DND-41 (cell line): ENCODE results near the gene GPC3.

ENCODE experiments used
- ATAC-seq: fragments of 200-7000 bp; cut with Tn5 transposase; 3 replicates; pipeline ENCODE4 v1.9.1; 2021; ENCODE audit warnings: low read depth; ENCODE audit not compliant: insufficient read depth
- DNase-seq: peaks from one replicate; pipeline ENCODE4 v3.0.0-alpha.2; 2020
- H2AFZ ChIP-seq: 2 replicates; pipeline ENCODE4 v1.6.0; 2012; ENCODE audit warnings: low read depth, low read length
- H3K27ac ChIP-seq: 2 replicates; pipeline ENCODE4 v1.5.1; 2012; ENCODE audit warnings: low read length, inconsistent platforms
- H3K27me3 ChIP-seq: fragments of 200-600 bp; sonication (generic); 2 replicates; pipeline ENCODE4 v1.6.0; 2012; ENCODE audit warnings: low read length, mild to moderate bottlenecking, inconsistent platforms; ENCODE audit not compliant: insufficient read depth, poor library complexity
- H3K36me3 ChIP-seq: 2 replicates; pipeline ENCODE4 v1.5.1; 2012; ENCODE audit warnings: low read length, inconsistent platforms; ENCODE audit not compliant: insufficient read depth
- H3K4me1 ChIP-seq: 2 replicates; pipeline ENCODE4 v1.5.1; 2012; ENCODE audit warnings: mild to moderate bottlenecking, low read length; ENCODE audit not compliant: insufficient read depth
- H3K4me2 ChIP-seq: 2 replicates; pipeline ENCODE4 v1.6.0; 2012; ENCODE audit warnings: mild to moderate bottlenecking, moderate library complexity, low read length, inconsistent platforms; ENCODE audit not compliant: insufficient read depth
- H3K4me3 ChIP-seq, 2 experiments: fragments of 200-600 bp in 1 of 2; shearing (Covaris generic) in 1 of 2; 2 replicates each; pipeline ENCODE4 v1.5.1; 2012 to 2016; ENCODE audit warnings: inconsistent platforms in 2 of 2, low read length in 2 of 2, mild to moderate bottlenecking in 2 of 2, low read depth in 1 of 2, moderate library complexity in 1 of 2
- H3K79me2 ChIP-seq: 2 replicates; pipeline ENCODE4 v1.6.0; 2012; ENCODE audit warnings: low read length, inconsistent platforms; ENCODE audit not compliant: insufficient read depth
- H3K9ac ChIP-seq: 2 replicates; pipeline ENCODE4 v1.6.0; 2012; ENCODE audit warnings: low read depth, mild to moderate bottlenecking, inconsistent platforms, low read length, moderate library complexity
- H3K9me3 ChIP-seq: 2 replicates; pipeline ENCODE4 v1.5.1; 2012; ENCODE audit warnings: low read length, moderate library complexity, mild to moderate bottlenecking, inconsistent platforms; ENCODE audit not compliant: insufficient read depth, severe bottlenecking
- H4K20me1 ChIP-seq: 2 replicates; pipeline ENCODE4 v1.6.0; 2012; ENCODE audit warnings: low read length; ENCODE audit not compliant: insufficient read depth
- EZH2 ChIP-seq: IDR thresholded peaks from 3 replicates; pipeline ENCODE4 v1.6.1; 2012; ENCODE audit warnings: borderline replicate concordance, low read depth, mild to moderate bottlenecking, moderate library complexity, low read length, inconsistent platforms; ENCODE audit not compliant: severe bottlenecking
- TF ChIP-seq, protein P1 (sequence below): IDR thresholded peaks from 2 replicates; pipeline ENCODE4 v1.5.1; 2012; ENCODE audit warnings: borderline replicate concordance, low read length, moderate library complexity, mild to moderate bottlenecking; ENCODE audit not compliant: poor library complexity, severe bottlenecking; ENCODE audit errors: extremely low read depth

Gene GPC3

DNA sequence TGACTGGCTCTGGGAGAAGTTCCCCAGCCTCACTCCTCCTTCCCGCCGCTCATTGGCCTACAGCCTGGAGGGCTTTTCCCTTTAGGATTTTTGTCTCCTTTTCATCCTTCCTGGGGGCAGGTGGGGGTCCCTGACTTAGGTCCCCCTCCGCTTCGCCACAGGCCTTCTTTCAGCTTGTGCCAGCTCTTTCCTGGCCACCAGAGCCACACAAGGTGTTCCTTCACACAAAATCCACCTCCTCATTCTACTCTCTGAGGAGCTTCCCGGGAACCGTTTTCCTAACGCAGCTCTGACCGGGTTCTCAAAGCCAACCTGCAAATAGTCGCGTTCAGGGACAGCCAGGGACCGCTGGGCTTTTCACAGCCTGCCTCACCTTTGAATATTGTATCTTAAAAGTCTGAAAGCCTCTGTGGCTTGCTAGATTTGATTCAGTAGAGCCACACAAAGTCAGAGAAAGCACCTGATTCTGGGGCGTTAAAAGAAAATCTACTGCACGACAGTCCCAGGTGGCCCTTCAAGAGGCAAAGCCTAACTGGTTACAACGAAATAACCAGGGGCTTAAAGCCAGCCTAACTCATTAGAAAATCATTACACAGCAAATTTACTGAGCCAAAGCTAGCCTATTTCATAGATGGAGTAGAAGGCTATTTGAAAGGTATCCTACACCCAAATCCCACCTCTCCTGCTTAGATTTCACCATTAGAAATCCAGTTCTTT is 731 bp upstream of the GPC3 start:
- Histone ChIP-seq H4K20me1 (no peaks in the 10 kb centered on the region), H3K36me3 (no peaks in the 10 kb centered on the region), H3K79me2 (no peaks in the 10 kb centered on the region), H3K4me1 (peaks cover 18% of the 10 kb centered on the region), H3K27ac (peak overlapping the region; percentile 67), H2AFZ (peak overlapping the region; percentile 78), H3K27me3 (no peaks in the 10 kb centered on the region), H3K4me3 (peak overlapping the region in 1 of 2 experiments; percentile 56; a peak in 3 of 4 replicates), H3K4me2 (peak overlapping the region; percentile 64), H3K9me3 (no peaks in the 10 kb centered on the region), H3K9ac (peak overlapping the region; percentile 47)
- no peak for TF ChIP-seq EZH2
- TF ChIP-seq, protein P1, sequence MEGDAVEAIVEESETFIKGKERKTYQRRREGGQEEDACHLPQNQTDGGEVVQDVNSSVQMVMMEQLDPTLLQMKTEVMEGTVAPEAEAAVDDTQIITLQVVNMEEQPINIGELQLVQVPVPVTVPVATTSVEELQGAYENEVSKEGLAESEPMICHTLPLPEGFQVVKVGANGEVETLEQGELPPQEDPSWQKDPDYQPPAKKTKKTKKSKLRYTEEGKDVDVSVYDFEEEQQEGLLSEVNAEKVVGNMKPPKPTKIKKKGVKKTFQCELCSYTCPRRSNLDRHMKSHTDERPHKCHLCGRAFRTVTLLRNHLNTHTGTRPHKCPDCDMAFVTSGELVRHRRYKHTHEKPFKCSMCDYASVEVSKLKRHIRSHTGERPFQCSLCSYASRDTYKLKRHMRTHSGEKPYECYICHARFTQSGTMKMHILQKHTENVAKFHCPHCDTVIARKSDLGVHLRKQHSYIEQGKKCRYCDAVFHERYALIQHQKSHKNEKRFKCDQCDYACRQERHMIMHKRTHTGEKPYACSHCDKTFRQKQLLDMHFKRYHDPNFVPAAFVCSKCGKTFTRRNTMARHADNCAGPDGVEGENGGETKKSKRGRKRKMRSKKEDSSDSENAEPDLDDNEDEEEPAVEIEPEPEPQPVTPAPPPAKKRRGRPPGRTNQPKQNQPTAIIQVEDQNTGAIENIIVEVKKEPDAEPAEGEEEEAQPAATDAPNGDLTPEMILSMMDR: no peak
- no peak for DNase-seq
- no peak for ATAC-seq

DNA sequence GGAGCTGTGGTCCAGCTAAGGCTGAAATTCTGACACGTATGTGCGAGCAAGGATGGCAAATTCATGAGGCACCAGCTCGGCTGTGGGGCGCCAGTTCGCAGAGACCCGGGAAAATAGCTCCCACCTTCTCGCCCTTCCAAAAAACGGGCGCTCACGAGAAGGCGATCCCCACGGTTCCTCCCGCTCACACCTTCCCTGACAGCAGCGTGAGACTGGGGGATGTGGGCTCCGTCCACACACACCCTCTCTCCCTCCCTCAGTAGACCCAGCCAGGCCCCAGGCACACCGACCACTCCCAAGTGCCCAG is 584 bp downstream of the GPC3 start:
- ATAC-seq: no peak
- peak overlapping the region; percentile 78; the same call in 1 of the 2 replicates for H2AFZ ChIP-seq
- no peaks in the 10 kb centered on the region for H3K36me3 ChIP-seq
- H3K9me3 ChIP-seq: no peaks in the 10 kb centered on the region
- peak overlapping the region; percentile 64 for H3K4me2 ChIP-seq
- no peaks in the 10 kb centered on the region for H3K27me3 ChIP-seq
- H3K4me3 ChIP-seq: peak overlapping the region in 1 of 2 experiments; percentile 56; a peak in 1 of 4 replicates
- TF ChIP-seq EZH2: no peak
- TF ChIP-seq, protein P1: no peak
- peak overlapping the region; percentile 47; the same call in 1 of the 2 replicates for H3K9ac ChIP-seq
- H3K79me2 ChIP-seq: no peaks in the 10 kb centered on the region
- no peak overlapping the region for H3K27ac ChIP-seq
- H3K4me1 ChIP-seq: peaks cover 18% of the 10 kb centered on the region
- H4K20me1 ChIP-seq: no peaks in the 10 kb centered on the region
- DNase-seq: no peak

DNA sequence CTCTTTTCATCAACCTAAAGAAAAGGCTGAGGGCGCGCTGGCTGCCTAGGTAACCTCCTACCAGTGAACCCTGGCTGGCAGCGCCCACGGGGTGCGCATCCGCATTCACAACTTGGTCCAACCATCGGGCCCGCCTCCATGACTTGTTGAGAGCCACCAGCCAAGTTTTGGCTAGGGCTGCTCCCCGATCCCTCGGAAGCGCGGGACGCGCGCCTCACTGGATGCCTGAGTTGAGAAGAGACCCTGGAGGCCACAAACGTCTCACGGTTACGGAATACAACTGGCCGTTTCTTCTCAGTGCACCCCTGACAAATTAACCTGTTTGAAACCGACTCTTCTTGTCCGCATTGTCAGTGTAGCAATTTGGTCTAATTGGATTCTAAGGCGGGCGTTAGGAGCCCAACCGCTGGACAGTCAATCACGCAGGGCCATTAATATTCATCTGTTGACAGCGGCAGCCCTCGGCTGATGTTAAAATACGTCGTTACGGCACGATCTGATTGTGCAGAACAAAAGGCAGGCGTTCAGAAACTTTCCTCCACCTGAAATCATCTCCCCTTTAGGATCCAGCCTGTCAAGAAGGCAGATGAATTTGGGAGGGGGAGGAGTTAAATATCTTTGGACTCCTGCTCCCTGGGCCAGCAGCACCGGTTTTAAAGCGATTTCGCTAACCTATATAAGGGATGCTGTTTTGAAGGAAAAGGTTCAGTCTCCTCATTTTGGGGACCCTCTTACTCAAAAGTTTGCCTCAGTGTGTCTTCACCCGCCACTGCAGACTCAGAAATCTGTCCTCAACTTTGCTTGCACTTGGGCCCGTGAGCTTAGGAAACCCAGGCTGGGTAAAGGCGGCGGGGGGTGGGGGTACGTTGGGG is 1.2 kb downstream of the GPC3 start:
- H3K79me2 ChIP-seq: no peaks in the 10 kb centered on the region
- H3K4me3 ChIP-seq: no peak overlapping the region
- no peak overlapping the region for H3K27ac ChIP-seq
- H3K27me3 ChIP-seq: no peaks in the 10 kb centered on the region
- no peaks in the 10 kb centered on the region for H3K36me3 ChIP-seq
- no peaks in the 10 kb centered on the region for H3K9me3 ChIP-seq
- H3K4me2 ChIP-seq: no peak overlapping the region
- H3K9ac ChIP-seq: no peak overlapping the region
- peaks cover 18% of the 10 kb centered on the region for H3K4me1 ChIP-seq
- DNase-seq (no peak), ATAC-seq (no peak)
- no peak for TF ChIP-seq EZH2
- TF ChIP-seq, protein P1: no peak
- no peak overlapping the region for H2AFZ ChIP-seq
- no peaks in the 10 kb centered on the region for H4K20me1 ChIP-seq
